ENCODE results near the gene RRP7A.

DNA sequence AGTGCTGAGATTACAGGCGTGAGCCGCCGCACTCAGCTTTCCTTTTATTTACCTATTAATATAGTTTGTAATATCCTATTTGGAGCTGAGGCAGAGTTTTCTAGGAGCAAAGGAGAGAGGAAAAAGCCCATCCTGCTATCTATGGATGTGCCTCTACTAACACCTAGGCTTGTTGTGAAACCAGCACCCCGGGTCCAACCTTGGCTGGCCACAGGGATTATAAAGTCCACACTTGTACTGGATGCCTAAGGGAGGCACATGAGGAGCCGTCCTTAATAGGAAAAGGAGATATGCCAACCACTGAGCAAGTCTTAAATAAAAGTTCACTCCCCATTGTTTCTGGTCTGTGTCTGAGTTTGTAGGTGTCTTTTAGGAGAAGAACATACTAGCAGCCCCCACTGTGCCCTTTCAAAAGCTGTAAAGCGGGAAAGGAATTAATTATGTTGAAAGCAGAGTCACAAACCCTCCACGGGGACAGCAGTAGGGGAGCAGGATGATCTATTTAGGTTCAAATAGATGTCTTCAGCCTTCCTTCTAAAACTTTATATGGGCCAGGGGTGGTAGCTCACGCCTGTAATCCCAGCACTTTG is 29.3 kb downstream of the RRP7A start:
- TF ChIP-seq, protein P1, sequence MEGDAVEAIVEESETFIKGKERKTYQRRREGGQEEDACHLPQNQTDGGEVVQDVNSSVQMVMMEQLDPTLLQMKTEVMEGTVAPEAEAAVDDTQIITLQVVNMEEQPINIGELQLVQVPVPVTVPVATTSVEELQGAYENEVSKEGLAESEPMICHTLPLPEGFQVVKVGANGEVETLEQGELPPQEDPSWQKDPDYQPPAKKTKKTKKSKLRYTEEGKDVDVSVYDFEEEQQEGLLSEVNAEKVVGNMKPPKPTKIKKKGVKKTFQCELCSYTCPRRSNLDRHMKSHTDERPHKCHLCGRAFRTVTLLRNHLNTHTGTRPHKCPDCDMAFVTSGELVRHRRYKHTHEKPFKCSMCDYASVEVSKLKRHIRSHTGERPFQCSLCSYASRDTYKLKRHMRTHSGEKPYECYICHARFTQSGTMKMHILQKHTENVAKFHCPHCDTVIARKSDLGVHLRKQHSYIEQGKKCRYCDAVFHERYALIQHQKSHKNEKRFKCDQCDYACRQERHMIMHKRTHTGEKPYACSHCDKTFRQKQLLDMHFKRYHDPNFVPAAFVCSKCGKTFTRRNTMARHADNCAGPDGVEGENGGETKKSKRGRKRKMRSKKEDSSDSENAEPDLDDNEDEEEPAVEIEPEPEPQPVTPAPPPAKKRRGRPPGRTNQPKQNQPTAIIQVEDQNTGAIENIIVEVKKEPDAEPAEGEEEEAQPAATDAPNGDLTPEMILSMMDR (IDR thresholded peaks at IDR 0.05; ENCODE audit: insufficient read depth, low read length, poor library complexity, severe bottlenecking) = no peak
- TF ChIP-seq EZH2phosphoT487 (conservative IDR thresholded peaks at IDR 0.05; ENCODE audit: low read length) = no peak

Data from SU-DHL-6 (cell line).